ENCODE measurements around the gene C14orf39. TPM values are rescaled to one million over a fixed set of nuclear protein-coding genes. Genes with fewer than 3 reads are reported as not detected.

The C14orf39 gene
- total RNA-seq, 1 experiment from 2014 or later = 2.5 TPM

- TF ChIP-seq KAT7 (CRISPR knock-in tag; IDR thresholded peaks at IDR 0.05; ENCODE audit: borderline replicate concordance) = no peak
- no peak for TF ChIP-seq NR2C2 (CRISPR knock-in tag; IDR thresholded peaks at IDR 0.05)
- no peak for TF ChIP-seq ZNF281 (CRISPR knock-in tag; IDR thresholded peaks at IDR 0.05)
- no peak for TF ChIP-seq USF1 (CRISPR knock-in tag; IDR thresholded peaks at IDR 0.05)
- TF ChIP-seq CREM (CRISPR knock-in tag; IDR thresholded peaks at IDR 0.05) = no peak
These were observed 29.1 kb upstream of the C14orf39 start (continued) for GRCh38 chr14:60514741-60515491.

GRCh38 chr14:60514378-60514740 lies 28.5 kb upstream of the C14orf39 start:
- POLR2A ChIA-PET = interaction anchor here (1.9 kb wide), 1 partner anchor 182 kb away, joined by 5 read pairs; no protein-coding TSS in a partner anchor
- ATAC-seq (no peak), DNase-seq (ENCODE audit: low spot score) (no peak)
- CTCF ChIA-PET = interaction anchor here (0.7 to 2.5 kb wide), 7 partner anchors 8 to 265 kb away, joined by 3 to 8 read pairs (median 3); partner anchors contain the start of gene PPM1A
- Mint-ChIP-seq H3K27ac (no peak overlapping the region), H3K27me3 (ENCODE audit: low read depth) (peaks cover 92% of the 10 kb centered on the region), H3K36me3 (no peaks in the 10 kb centered on the region), H3K4me3 (peak overlapping the region; percentile 74), H3K9me3 (no peaks in the 10 kb centered on the region), H3K4me1 (peaks cover 59% of the 10 kb centered on the region)
- no peak for TF ChIP-seq RORB (CRISPR knock-in tag; IDR thresholded peaks at IDR 0.05)
- no peak for TF ChIP-seq NFATC4 (CRISPR knock-in tag; IDR thresholded peaks at IDR 0.05)
- no peak for TF ChIP-seq MAX (CRISPR knock-in tag; IDR thresholded peaks at IDR 0.05)
- no peak for TF ChIP-seq ZNF138 (CRISPR knock-in tag; conservative IDR thresholded peaks at IDR 0.05)
- TF ChIP-seq GABPB1 (CRISPR knock-in tag; IDR thresholded peaks at IDR 0.05) = no peak
- no peak for TF ChIP-seq ZNF219 (CRISPR knock-in tag; IDR thresholded peaks at IDR 0.05; ENCODE audit: borderline replicate concordance)
- TF ChIP-seq SMAD4 (CRISPR knock-in tag; IDR thresholded peaks at IDR 0.05) = no peak
- no peak for TF ChIP-seq ZMAT4 (CRISPR knock-in tag; IDR thresholded peaks at IDR 0.05)
- no peak for TF ChIP-seq ATF3 (CRISPR knock-in tag; conservative IDR thresholded peaks at IDR 0.05)
- no peak for TF ChIP-seq FOXP4 (CRISPR knock-in tag; IDR thresholded peaks at IDR 0.05)
- no peak for TF ChIP-seq ZSCAN18 (CRISPR knock-in tag; IDR thresholded peaks at IDR 0.05)
- no peak for TF ChIP-seq ERG (CRISPR knock-in tag; IDR thresholded peaks at IDR 0.05)
- no peak for TF ChIP-seq ZNF317 (CRISPR knock-in tag; IDR thresholded peaks at IDR 0.05; ENCODE audit: borderline replicate concordance, low read depth)
- TF ChIP-seq AFF4 (CRISPR knock-in tag; IDR thresholded peaks at IDR 0.05; ENCODE audit: borderline replicate concordance) = no peak

All from WTC11 (cell line).